GM12872 (cell line): Measurements from ENCODE around the gene DDX59.

Experiments
- TF ChIP-seq, protein P1 (sequence below): IDR thresholded peaks from 3 replicates; pipeline ENCODE4 v1.5.1; 2011; ENCODE audit warnings: low read depth, mild to moderate bottlenecking, low read length, moderate library complexity; ENCODE audit not compliant: insufficient read depth

The DDX59 gene

DNA sequence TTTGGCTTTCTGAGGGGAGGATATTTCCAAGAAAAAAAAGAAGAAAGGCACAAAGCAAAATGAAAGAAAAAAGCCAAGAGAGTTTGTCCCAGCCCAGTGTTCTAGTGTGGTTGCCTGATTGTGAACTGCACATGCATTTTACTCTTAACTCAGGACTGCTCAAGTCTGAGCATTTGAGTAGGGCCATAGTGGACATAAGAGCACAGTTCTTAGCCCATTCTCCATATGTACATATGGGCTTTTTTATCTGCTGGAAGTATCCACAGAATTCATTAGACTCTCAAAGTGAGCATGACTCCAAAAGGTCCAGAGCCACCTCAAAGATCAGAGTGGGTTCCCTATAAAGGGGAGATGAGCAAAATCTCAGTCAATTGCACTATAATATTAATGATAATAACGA lies 13.6 kb upstream of the DDX59 start:
- TF ChIP-seq, protein P1, sequence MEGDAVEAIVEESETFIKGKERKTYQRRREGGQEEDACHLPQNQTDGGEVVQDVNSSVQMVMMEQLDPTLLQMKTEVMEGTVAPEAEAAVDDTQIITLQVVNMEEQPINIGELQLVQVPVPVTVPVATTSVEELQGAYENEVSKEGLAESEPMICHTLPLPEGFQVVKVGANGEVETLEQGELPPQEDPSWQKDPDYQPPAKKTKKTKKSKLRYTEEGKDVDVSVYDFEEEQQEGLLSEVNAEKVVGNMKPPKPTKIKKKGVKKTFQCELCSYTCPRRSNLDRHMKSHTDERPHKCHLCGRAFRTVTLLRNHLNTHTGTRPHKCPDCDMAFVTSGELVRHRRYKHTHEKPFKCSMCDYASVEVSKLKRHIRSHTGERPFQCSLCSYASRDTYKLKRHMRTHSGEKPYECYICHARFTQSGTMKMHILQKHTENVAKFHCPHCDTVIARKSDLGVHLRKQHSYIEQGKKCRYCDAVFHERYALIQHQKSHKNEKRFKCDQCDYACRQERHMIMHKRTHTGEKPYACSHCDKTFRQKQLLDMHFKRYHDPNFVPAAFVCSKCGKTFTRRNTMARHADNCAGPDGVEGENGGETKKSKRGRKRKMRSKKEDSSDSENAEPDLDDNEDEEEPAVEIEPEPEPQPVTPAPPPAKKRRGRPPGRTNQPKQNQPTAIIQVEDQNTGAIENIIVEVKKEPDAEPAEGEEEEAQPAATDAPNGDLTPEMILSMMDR: no peak

DNA sequence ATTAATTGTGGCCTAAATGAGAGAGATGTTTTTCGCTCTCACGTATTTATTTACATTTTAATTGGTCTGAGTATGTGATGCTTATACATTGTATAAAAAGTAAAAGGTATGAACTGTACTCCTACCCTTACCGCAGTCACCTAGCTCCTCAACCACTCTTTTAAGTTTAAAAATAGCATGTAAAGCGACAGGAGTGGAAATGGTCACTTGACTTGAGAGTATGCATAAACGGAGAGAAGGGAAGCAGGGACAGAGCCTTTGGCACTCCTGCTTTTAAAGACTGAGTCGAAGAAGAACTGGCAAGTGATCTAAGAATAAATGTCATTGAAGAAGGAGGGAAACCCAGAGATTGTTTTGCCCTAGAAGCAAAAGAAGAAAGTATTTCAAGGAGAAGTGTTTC lies 11.5 kb upstream of the DDX59 start:
- TF ChIP-seq, protein P1: no peak

DNA sequence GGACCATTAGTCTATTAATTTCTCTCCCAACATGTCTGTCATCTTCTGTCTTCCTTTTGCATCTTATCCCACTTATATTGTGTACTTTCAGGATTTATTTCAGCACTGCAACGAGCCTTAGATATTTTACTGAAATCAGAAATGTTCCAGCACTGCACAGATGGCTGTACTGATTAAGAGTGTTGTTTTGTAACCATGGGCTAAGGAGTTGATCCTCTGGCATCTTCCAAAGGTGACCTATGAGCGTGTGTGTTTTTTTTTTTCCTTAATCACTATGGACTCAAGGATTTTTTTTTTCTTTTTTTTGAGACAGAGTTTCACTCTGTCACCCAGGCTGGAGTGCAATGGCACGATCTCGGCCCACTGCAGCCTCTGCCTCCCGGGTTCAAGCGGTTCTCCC lies 7.1 kb upstream of the DDX59 start:
- TF ChIP-seq, protein P1: no peak

DNA sequence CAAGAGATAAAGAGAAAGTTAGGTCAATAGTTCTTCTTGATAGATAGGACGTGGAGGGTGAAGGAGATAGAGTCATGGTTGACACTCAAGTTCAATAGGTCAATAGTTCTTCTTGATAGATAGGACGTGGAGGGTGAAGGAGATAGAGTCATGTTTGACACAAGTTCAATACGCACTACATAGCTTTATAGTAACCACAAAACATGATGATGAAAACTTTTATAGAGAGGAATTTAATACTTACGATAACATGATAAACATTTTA lies 5.8 kb upstream of the DDX59 start:
- TF ChIP-seq, protein P1: no peak

DNA sequence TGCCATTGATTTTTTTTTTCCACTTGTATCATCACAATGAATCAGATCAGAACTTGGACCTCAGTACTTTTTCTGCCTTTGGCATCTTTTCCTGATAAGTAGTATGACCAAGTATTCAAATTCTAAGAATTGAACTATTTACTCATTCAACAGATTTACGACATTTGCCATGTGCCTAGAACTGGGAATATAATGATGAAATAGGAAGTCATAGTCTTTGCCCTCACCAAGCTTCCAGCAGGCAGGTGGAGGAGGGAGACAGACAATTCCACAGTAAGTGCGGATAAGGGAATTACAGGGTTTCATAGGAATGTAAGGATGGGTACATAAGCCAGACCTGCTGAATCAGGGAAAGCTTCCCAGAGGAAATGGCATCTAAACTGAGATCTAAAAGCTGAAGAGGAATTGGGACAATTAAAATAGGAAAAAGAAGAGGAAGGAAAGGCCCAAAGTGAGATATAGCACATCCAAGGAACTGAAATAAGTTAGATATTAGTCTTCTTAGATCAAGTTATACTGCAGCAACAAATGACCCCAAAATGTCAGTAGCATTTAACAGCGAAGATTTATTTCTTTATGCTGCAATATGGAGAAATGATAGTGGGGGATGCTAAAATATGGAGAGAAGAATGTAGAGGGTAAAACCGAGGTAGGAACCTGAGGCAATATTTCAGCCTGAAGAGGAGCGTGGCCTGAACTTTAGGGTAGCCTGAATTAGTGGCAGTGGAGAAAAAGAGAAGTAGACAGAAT lies 5.3 kb upstream of the DDX59 start:
- TF ChIP-seq, protein P1: no peak

DNA sequence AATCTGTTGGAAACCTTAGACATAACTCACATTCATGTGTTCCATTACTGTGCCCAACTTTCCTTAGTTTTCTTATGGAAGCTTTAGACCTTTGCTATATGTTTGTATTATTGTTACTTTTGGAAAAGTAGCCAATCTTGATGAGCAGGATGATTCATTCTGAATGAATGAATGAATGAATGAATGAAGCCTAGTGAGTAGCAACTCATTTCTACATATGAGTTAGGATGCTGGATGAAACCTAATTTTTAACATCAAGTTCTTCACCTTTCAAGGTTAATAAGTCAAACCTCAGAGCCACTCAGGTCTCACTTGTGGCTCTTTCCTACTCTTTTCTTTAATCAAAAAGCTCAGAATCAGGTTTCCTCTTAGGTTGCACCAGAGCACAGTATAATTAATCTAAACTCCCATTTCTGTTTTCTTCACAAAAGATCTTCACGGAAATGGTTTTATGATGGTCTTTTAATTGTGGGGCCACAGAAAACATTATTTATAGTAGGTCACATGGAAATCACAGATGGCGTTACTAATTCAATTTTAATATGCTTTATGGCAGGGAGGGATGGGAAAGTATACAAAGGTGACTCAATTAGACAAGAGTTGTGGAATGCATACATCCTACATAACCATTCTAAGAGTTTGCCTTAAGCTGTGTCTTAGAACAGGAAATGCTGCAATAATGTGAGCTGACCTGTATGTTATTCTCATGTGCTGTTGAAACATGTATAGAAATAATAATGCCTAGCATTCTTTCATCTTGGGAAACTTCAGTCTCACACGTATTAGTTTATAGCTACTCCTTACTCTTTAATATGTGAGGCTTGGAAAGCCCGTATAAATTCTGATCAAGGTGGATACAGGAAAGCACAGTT lies 4.5 kb upstream of the DDX59 start:
- TF ChIP-seq, protein P1: no peak

DNA sequence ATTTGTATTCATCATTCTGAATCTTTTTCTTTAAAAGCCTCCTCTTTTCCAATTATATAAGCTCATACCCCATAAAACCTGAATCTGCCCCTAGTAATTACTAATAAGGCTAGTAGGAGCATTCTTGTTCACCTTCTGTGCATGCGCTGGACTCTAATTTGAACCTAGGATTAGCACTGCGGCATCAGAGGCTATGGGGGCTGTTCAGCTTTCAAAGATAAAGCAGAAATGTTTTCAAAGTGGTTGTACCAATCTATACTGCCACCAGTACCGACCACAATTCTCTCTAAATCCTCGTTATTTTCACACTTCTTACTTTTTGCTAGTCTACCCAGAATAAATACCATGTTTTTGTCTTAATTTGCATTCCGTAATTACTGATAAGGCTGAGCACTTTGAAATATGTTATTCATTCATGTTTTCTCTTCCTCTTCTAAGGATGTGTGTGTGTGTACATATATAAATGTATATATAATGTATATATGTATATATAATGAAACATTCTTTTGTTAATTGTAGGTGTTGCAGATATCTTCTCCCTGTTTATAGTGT lies 1.6 kb upstream of the DDX59 start:
- TF ChIP-seq, protein P1: no peak
